OCI-LY3 (cell line): ENCODE measurements around the gene IGSF22.

Experiments used
- H2AFZ ChIP-seq: fragments of 200-600, 300-600 bp; shearing (Covaris generic); 2 replicates; pipeline ENCODE4 v1.6.0; 2014; ENCODE audit warnings: antibody characterized with exemption, low read depth, low read length
- H3K27ac ChIP-seq: fragments of 200-600, 300-600 bp; sonication (generic); 2 replicates; pipeline ENCODE4 v1.5.1; 2014; ENCODE audit warnings: mild to moderate bottlenecking, low read length, moderate library complexity, mixed read lengths
- H3K27me3 ChIP-seq: fragments of 200-600, 300-600 bp; sonication (generic); 2 replicates; pipeline ENCODE4 v1.6.1; 2014; ENCODE audit warnings: low read depth, low read length, mixed read lengths
- H3K36me3 ChIP-seq: fragments of 200-600, 300-600 bp; sonication (generic); replicated peaks from 2 replicates; pipeline ENCODE3; 2014; ENCODE audit warnings: low read depth, low read length, mixed read lengths
- H3K4me1 ChIP-seq: fragments of 300-600, 200-600 bp; sonication (generic); 2 replicates; pipeline ENCODE4 v1.6.1; 2014; ENCODE audit warnings: low read length, mixed read lengths
- H3K4me2 ChIP-seq: fragments of 200-600, 300-600 bp; sonication (generic); 2 replicates; pipeline ENCODE4 v1.6.1; 2014; ENCODE audit warnings: low read length, mixed read lengths
- H3K4me3 ChIP-seq: fragments of 300-600, 200-600 bp; sonication (generic); 2 replicates; pipeline ENCODE4 v1.5.1; 2014; ENCODE audit warnings: antibody characterized with exemption, mild to moderate bottlenecking, low read length, moderate library complexity
- H3K79me2 ChIP-seq: fragments of 300-600, 200-600 bp; shearing (Covaris generic); 2 replicates; pipeline ENCODE4 v1.6.1; 2014; ENCODE audit warnings: mild to moderate bottlenecking, low read length, mixed read lengths
- H3K9ac ChIP-seq: fragments of 300-600, 200-600 bp; shearing (Covaris generic); 2 replicates; pipeline ENCODE4 v1.6.0; 2014; ENCODE audit warnings: mild to moderate bottlenecking, low read length, moderate library complexity
- H3K9me3 ChIP-seq: fragments of 200-600, 300-600 bp; shearing (Covaris generic); 2 replicates; pipeline ENCODE4 v1.6.1; 2014; ENCODE audit warnings: low read length, mixed read lengths; ENCODE audit not compliant: insufficient read depth
- H4K20me1 ChIP-seq: fragments of 200-600, 300-600 bp; sonication (generic); 2 replicates; pipeline ENCODE4 v1.6.1; 2016; ENCODE audit warnings: low read length, mixed read lengths; ENCODE audit not compliant: insufficient read depth
- CTCF ChIP-seq: fragments of 200-600, 300-600 bp; sonication (generic); IDR thresholded peaks from 2 replicates; pipeline ENCODE4 v1.5.1; 2014; ENCODE audit warnings: antibody characterized with exemption, low read length, low read depth
- EZH2phosphoT487 ChIP-seq: fragments of 200-600 bp; shearing (Covaris generic); IDR thresholded peaks from 2 replicates; pipeline ENCODE4 v1.6.1; 2018; ENCODE audit warnings: antibody characterized with exemption, mixed run types, low read depth

IGSF22 gene

DNA sequence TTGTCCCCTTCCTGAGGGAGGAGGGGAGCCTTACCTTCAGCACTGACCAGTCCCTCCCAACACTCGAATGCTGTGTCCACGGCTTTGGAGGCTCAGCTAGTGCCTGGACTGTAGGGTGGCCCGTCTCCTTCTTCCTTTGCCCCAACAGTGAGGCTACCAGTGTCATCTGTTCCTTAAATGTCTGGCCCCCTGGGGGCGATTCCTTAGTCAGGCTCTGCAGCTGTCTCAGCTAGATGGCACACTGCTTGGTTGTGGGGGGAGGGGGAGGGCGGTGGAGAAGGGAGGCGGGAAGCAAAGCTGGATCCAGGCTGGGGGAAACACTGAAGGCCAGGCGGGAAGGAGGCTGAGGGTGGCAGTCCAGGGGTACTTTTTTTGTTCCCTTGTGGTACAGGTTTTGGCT lies at the start of gene IGSF22:
IGSF22 (minus strand) TSS at position 149 of the 400 bp plus-strand sequence. CDS start 1,952 bp downstream, outside the sequence.
- Histone ChIP-seq H3K9ac (no peak within 1 kb of the TSS), H3K4me2 (no peak within 1 kb of the TSS), H3K27ac (no peak within 1 kb of the TSS), H3K27me3 (no peaks in the 10 kb centered on the region), H3K9me3 (no peaks in the 10 kb centered on the region), H3K4me3 (no peak within 1 kb of the TSS), H4K20me1 (no peaks in the 10 kb centered on the region), H2AFZ (no peak within 1 kb of the TSS), H3K79me2 (no peaks in the 10 kb centered on the region), H3K36me3 (no peaks in the 10 kb centered on the region), H3K4me1 (0 out of 2 replicates have a peak, but pooled peaks cover 7% of the 10 kb centered on the region)
- TF ChIP-seq CTCF: no peak
- TF ChIP-seq EZH2phosphoT487: no peak

- no peaks in the 10 kb centered on the region for H4K20me1 ChIP-seq
- H3K9me3 ChIP-seq: no peaks in the 10 kb centered on the region
- no peak overlapping the region for H3K9ac ChIP-seq
- no peak overlapping the region for H3K4me3 ChIP-seq
- H3K27ac ChIP-seq: no peak overlapping the region
- peaks cover 4% of the 10 kb centered on the region for H3K4me1 ChIP-seq
- H3K4me2 ChIP-seq: no peak overlapping the region
- no peak overlapping the region for H2AFZ ChIP-seq
- no peaks in the 10 kb centered on the region for H3K36me3 ChIP-seq
- no peaks in the 10 kb centered on the region for H3K79me2 ChIP-seq
- peaks cover 22% of the 10 kb centered on the region for H3K27me3 ChIP-seq
- TF ChIP-seq CTCF (no peak), EZH2phosphoT487 (no peak)
Observed at GRCh38 chr11:18774801-18775200, 48.8 kb upstream of the IGSF22 start.

GRCh38 chr11:18773681-18774080 lies 47.7 kb upstream of the IGSF22 start:
- H3K27ac ChIP-seq: no peak overlapping the region
- H3K9me3 ChIP-seq: no peaks in the 10 kb centered on the region
- peaks cover 22% of the 10 kb centered on the region for H3K27me3 ChIP-seq
- no peak overlapping the region for H2AFZ ChIP-seq
- no peak overlapping the region for H3K4me3 ChIP-seq
- H3K36me3 ChIP-seq: no peaks in the 10 kb centered on the region
- H3K4me2 ChIP-seq: no peak overlapping the region
- no peaks in the 10 kb centered on the region for H4K20me1 ChIP-seq
- TF ChIP-seq EZH2phosphoT487 (no peak), CTCF (no peak)
- H3K79me2 ChIP-seq: no peaks in the 10 kb centered on the region
- H3K9ac ChIP-seq: no peak overlapping the region
- peaks cover 14% of the 10 kb centered on the region for H3K4me1 ChIP-seq

DNA sequence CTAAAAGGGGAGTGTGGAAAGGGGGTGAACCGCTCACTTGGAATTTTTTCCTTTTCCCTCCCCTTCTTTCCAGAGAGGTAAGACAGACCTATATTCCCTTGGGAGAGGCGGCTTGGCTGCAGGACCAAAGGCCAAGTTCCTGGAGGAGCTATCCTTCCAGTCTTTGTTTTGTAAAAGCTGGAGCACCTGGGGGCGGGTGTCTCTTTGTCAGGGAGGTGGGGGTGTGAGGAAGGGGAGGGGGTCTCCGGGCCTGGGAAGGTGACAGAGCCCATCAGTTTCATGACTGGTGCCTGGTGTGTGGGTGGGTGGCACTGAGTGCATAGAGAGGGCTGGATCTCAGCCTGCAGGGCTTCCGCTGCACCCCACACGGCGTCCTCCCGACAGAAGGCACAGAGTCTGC lies 47.1 kb upstream of the IGSF22 start:
- Histone ChIP-seq H3K9ac (no peak overlapping the region), H3K4me3 (no peak overlapping the region), H3K4me1 (peaks cover 20% of the 10 kb centered on the region), H3K9me3 (no peaks in the 10 kb centered on the region), H3K4me2 (no peak overlapping the region), H3K79me2 (no peaks in the 10 kb centered on the region), H4K20me1 (no peaks in the 10 kb centered on the region), H3K27ac (no peak overlapping the region), H3K36me3 (no peaks in the 10 kb centered on the region), H2AFZ (no peak overlapping the region), H3K27me3 (peaks cover 22% of the 10 kb centered on the region)
- TF ChIP-seq EZH2phosphoT487 (no peak), CTCF (no peak)
